ENCODE data around the gene MEMO1.
"Not testable (repeated sequence)": the region's sequence is repeated elsewhere in the genome, so short reads cannot be mapped to it uniquely, and the experiment has no call there.

The MEMO1 gene

DNA sequence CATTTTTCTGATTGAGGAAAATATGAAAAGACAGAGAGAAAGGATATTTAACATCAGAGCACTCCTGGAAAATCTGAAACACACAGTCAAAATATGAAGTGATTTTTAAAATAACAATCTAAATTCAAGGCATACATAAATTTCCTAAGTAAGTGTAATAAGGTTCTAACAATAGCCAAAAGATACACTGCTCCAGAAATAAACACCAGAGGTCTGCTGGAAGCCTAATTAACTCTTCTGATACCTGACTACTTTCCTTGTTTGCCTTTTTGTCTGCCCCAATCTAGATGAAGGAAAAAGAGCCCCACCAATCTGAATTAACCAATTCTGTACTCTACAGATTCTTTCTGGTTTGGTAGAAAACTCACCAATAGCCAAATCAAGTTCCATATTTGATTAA lies 87.1 kb downstream of the MEMO1 start:
- Mint-ChIP-seq H3K4me3 (no peak overlapping the region), H3K4me1 (ENCODE audit: low read depth) (peaks cover 7% of the 10 kb centered on the region), H3K27me3 (no peaks in the 10 kb centered on the region), H3K27ac (no peak overlapping the region), H3K36me3 (ENCODE audit: low read depth) (peaks cover 40% of the 10 kb centered on the region), H3K9me3 (no peaks in the 10 kb centered on the region)

- Mint-ChIP-seq H3K27me3 (no peaks in the 10 kb centered on the region), H3K27ac (no peak overlapping the region), H3K36me3 (ENCODE audit: low read depth) (peaks cover 40% of the 10 kb centered on the region), H3K9me3 (no peaks in the 10 kb centered on the region), H3K4me1 (ENCODE audit: low read depth) (peaks cover 7% of the 10 kb centered on the region), H3K4me3 (no peak overlapping the region)
These were observed 88.0 kb downstream of the MEMO1 start for GRCh38 chr2:31922542-31923408.

DNA sequence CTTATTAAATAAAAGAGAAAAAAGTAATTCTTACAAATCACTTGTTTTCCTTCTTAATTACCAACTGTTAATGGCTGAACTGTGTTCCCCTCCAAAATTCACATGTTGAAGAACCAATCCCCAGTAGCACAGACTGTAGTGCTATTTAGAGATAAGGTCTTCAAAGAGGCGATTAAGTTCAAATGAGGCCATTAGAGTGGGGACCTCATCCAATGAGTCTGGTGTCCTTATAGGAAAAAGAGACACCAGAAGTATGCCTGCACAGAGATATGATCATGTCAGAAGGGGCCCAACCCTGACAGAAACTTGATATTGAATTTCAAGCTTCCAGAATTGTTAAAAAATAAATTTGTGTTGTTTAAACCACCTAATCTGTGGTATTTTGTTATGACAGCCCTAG lies 89.8 kb downstream of the MEMO1 start:
- Mint-ChIP-seq H3K27me3 (no peaks in the 10 kb centered on the region), H3K4me1 (ENCODE audit: low read depth) (peaks cover 7% of the 10 kb centered on the region), H3K9me3 (no peaks in the 10 kb centered on the region), H3K36me3 (ENCODE audit: low read depth) (peaks cover 45% of the 10 kb centered on the region), H3K27ac (no peak overlapping the region), H3K4me3 (no peak overlapping the region)

GRCh38 chr2:31919499-31919898 lies 91.3 kb downstream of the MEMO1 start:
- Mint-ChIP-seq H3K4me3 (no peak overlapping the region), H3K27me3 (no peaks in the 10 kb centered on the region), H3K4me1 (ENCODE audit: low read depth) (peaks cover 7% of the 10 kb centered on the region), H3K36me3 (ENCODE audit: low read depth) (peaks cover 38% of the 10 kb centered on the region), H3K9me3 (no peaks in the 10 kb centered on the region), H3K27ac (no peak overlapping the region)

GRCh38 chr2:31909661-31910060 lies 101.1 kb downstream of the MEMO1 start:
- no peaks in the 10 kb centered on the region for H3K27me3 Mint-ChIP-seq
- peaks cover 13% of the 10 kb centered on the region for H3K4me1 Mint-ChIP-seq (ENCODE audit: low read depth)
- peaks cover 60% of the 10 kb centered on the region for H3K36me3 Mint-ChIP-seq (ENCODE audit: low read depth)
- H3K9me3 Mint-ChIP-seq: no peaks in the 10 kb centered on the region
- H3K27ac Mint-ChIP-seq: no peak overlapping the region
- H3K4me3 Mint-ChIP-seq: no peak overlapping the region

DNA sequence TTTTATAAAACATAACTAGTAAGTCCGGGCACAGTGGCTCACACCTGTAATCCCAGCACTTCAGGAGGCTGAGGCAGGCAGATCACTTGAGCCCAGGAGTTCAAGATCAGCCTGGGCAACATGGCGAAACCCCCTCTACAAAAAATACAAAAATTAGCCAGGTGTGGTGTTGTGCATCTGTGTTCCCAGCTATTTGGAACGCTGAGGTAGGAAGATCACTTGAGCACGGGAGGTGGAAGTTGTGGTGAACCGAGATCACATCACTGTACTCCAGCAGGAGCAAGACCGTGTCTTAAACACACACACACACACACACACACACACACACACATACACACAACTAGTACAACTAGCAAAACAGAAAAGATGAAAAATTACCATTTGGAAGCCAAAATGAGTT lies 103.3 kb downstream of the MEMO1 start:
- H3K27ac Mint-ChIP-seq, H3K27me3 Mint-ChIP-seq, H3K4me3 Mint-ChIP-seq, H3K9me3 Mint-ChIP-seq: not testable (repeated sequence)
- peaks cover 21% of the 10 kb centered on the region for H3K4me1 Mint-ChIP-seq (ENCODE audit: low read depth)
- peaks cover 63% of the 10 kb centered on the region for H3K36me3 Mint-ChIP-seq (ENCODE audit: low read depth)

DNA sequence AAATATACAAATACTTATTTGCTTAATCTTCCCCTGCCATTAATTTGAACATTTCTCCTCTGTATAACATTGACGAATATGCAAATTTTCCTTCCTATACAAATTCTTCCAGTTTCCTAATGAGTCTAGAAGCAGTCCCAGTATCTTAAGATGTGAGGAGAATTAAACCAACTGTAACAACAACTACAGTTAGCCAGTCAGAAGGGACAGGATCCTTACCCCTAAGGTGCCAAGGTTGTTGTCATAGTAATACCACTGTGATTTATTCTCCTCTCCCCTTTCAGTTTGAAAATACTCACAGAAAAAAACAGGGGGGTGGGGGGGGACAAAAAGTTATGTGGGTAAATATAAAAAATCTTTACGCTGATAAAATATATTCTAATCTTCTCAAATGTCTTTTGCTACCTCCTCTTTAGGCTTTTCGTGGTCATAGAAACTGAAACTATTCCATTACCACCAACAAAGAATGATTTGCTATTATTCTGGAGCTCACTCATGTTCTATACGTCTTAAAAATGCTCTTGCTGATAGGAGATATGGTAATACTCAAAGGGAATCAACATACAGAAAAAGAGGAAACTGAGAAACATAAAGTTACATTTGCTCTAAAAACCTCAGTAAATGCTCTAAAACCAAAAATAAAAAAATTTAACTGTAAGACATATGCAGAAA lies 107.6 kb downstream of the MEMO1 start:
- Mint-ChIP-seq H3K36me3 (ENCODE audit: low read depth) (peaks cover 79% of the 10 kb centered on the region), H3K27me3 (no peaks in the 10 kb centered on the region), H3K27ac (no peak overlapping the region), H3K9me3 (peaks cover 8% of the 10 kb centered on the region), H3K4me3 (no peak overlapping the region), H3K4me1 (ENCODE audit: low read depth) (peaks cover 10% of the 10 kb centered on the region)

- Mint-ChIP-seq H3K9me3 (peaks cover 13% of the 10 kb centered on the region), H3K4me1 (ENCODE audit: low read depth) (peaks cover 8% of the 10 kb centered on the region), H3K27me3 (no peaks in the 10 kb centered on the region), H3K27ac (no peak overlapping the region), H3K36me3 (ENCODE audit: low read depth) (peaks cover 87% of the 10 kb centered on the region), H3K4me3 (no peak overlapping the region)
These were observed 108.9 kb downstream of the MEMO1 start for GRCh38 chr2:31901900-31902299.

DNA sequence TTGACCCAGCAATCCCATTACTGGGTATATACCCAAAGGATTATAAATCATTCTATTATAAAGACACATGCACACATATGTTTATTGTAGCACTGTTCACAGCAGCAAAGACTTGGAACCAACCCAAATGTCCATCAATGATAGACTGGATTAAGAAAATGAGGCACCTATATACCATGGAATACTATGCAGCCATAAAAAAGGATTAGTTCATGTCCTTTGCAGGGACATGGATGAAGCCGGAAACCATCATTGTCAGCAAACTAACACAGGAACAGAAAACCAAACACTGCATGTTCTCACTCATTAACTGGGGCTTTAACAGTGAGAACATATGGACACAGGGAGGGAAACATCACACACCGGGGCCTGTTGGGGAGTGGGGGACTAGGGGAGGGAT lies 110.7 kb downstream of the MEMO1 start:
- peaks cover 81% of the 10 kb centered on the region for H3K36me3 Mint-ChIP-seq (ENCODE audit: low read depth)
- H3K27ac Mint-ChIP-seq; H3K4me3 Mint-ChIP-seq; H3K4me1 Mint-ChIP-seq (ENCODE audit: low read depth); H3K27me3 Mint-ChIP-seq: not testable (repeated sequence)
- H3K9me3 Mint-ChIP-seq: peaks cover 13% of the 10 kb centered on the region

DNA sequence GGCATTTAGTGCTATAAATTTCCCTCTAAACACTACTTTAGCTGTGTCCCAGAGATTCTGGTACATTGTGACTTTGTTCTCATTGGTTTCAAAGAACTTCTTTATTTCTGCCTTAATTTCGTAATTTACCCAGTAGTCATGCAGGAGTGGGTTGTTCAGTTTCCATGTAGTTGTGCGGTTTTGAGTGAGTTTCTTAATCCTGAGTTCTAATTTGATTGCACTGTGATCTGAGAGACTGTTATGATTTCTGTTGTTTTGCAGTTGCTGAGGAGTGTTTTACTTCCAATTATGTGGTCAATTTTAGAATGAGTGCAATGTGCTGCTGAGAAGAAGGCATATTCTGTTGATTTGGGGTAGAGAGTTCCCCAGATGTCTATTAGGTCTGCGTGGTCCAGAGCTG lies 112.5 kb downstream of the MEMO1 start:
- H3K4me1 Mint-ChIP-seq (ENCODE audit: low read depth); H3K27me3 Mint-ChIP-seq; H3K27ac Mint-ChIP-seq; H3K4me3 Mint-ChIP-seq: not testable (repeated sequence)
- H3K36me3 Mint-ChIP-seq (ENCODE audit: low read depth): peaks cover 83% of the 10 kb centered on the region
- H3K9me3 Mint-ChIP-seq: peaks cover 13% of the 10 kb centered on the region

DNA sequence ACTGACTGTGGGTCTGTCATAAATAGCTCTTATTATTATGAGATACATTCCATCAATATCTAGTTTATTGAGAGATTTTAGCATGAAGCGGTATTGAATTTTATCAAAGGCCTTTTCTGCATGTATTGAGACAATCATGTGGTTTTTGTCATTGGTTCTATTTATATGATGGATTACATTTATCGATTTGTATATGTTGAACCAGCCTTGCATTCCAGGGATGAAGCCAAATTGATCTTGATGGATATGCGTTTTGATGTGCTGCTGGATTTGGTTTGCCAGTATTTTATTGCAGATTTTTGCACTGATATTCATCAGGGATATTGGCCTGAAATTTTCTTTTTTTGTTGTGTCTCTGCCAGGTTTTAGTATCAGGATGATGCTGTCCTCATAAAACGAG lies 113.5 kb downstream of the MEMO1 start:
- Mint-ChIP-seq H3K9me3 (peaks cover 13% of the 10 kb centered on the region), H3K36me3 (ENCODE audit: low read depth) (peaks cover 75% of the 10 kb centered on the region)
- H3K27ac Mint-ChIP-seq; H3K4me1 Mint-ChIP-seq (ENCODE audit: low read depth); H3K27me3 Mint-ChIP-seq; H3K4me3 Mint-ChIP-seq: not testable (repeated sequence)

- no peak overlapping the region for H3K4me3 Mint-ChIP-seq
- no peak overlapping the region for H3K27ac Mint-ChIP-seq
- no peaks in the 10 kb centered on the region for H3K4me1 Mint-ChIP-seq (ENCODE audit: low read depth)
- H3K36me3 Mint-ChIP-seq (ENCODE audit: low read depth): peaks cover 74% of the 10 kb centered on the region
- peaks cover 13% of the 10 kb centered on the region for H3K9me3 Mint-ChIP-seq
- no peaks in the 10 kb centered on the region for H3K27me3 Mint-ChIP-seq
These were observed 114.5 kb downstream of the MEMO1 start for GRCh38 chr2:31896293-31896692.

- Mint-ChIP-seq H3K27me3 (no peaks in the 10 kb centered on the region), H3K27ac (no peak overlapping the region), H3K36me3 (ENCODE audit: low read depth) (peaks cover 65% of the 10 kb centered on the region), H3K4me1 (ENCODE audit: low read depth) (no peaks in the 10 kb centered on the region), H3K9me3 (peaks cover 13% of the 10 kb centered on the region), H3K4me3 (no peak overlapping the region)
These were observed 116.2 kb downstream of the MEMO1 start for GRCh38 chr2:31894656-31895055.

DNA sequence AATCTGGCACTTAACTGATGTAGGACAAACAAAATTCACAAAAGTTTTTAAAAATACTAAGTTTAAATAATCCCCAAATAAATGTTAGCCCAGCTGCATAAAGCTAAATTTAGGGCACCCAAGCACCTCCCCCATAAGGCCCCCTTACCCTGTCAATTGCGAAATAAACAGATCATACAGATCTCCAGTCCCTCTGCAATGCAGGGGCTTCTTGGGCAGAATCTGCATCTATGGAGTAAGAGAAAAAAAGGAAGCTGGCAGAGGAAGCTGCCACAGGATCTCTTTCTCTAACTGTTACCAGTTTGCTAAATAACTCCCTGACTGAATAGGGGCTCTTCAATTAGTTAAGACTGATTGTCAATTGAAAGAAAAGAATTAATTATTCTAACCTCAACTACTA lies 117.7 kb downstream of the MEMO1 start:
- peaks cover 4% of the 10 kb centered on the region for H3K9me3 Mint-ChIP-seq
- H3K27me3 Mint-ChIP-seq: no peaks in the 10 kb centered on the region
- H3K4me1 Mint-ChIP-seq (ENCODE audit: low read depth): peaks cover 4% of the 10 kb centered on the region
- H3K4me3 Mint-ChIP-seq: no peak overlapping the region
- peaks cover 50% of the 10 kb centered on the region for H3K36me3 Mint-ChIP-seq (ENCODE audit: low read depth)
- no peak overlapping the region for H3K27ac Mint-ChIP-seq

GRCh38 chr2:31889044-31889443 lies 121.8 kb downstream of the MEMO1 start:
- H3K4me1 Mint-ChIP-seq (ENCODE audit: low read depth): peaks cover 4% of the 10 kb centered on the region

More at GRCh38 chr2:31889044-31889443, 121.8 kb downstream of the MEMO1 start:
- Mint-ChIP-seq H3K4me3 (no peak overlapping the region), H3K36me3 (ENCODE audit: low read depth) (peaks cover 36% of the 10 kb centered on the region), H3K9me3 (no peaks in the 10 kb centered on the region), H3K27ac (no peak overlapping the region), H3K27me3 (no peaks in the 10 kb centered on the region)

Measured in stimulated activated naive CD8-positive, alpha-beta T cell treated with anti-CD3 and anti-CD28 coated beads, Interleukin-15, Interleukin-2, amounts not matched to agents 100 ng/mL and 50 ng/mL, for 24 hours (primary cell).